Epithelial cell of proximal tubule (primary cell): ENCODE results near the gene RNF215. TPM values are rescaled to one million over a fixed set of nuclear protein-coding genes. Genes with fewer than 3 reads are reported as not detected.

ENCODE experiments used
- DNase-seq: peaks from one replicate; pipeline ENCODE4 v3.0.0-alpha.2; 2011; ENCODE audit warnings: low read depth
- H3K4me3 ChIP-seq: 2 replicates; pipeline ENCODE4 v1.5.1; 2011; ENCODE audit warnings: low read depth, mild to moderate bottlenecking, low read length
- total RNA-seq: library from RNA; depleted of rRNA; stranded (reverse); fragments of >200 nt; gene quantifications from 2 replicates; pipeline ENCODE4 v1.2.3, GENCODE V29; 2015
- TF ChIP-seq, protein P1 (sequence below): conservative IDR thresholded peaks from 2 replicates; pipeline ENCODE4 v1.5.1; 2012; ENCODE audit warnings: low read depth, mild to moderate bottlenecking, low read length

Gene RNF215
- total RNA-seq, 1 donor from 2014 or later: 28.0 TPM

DNA sequence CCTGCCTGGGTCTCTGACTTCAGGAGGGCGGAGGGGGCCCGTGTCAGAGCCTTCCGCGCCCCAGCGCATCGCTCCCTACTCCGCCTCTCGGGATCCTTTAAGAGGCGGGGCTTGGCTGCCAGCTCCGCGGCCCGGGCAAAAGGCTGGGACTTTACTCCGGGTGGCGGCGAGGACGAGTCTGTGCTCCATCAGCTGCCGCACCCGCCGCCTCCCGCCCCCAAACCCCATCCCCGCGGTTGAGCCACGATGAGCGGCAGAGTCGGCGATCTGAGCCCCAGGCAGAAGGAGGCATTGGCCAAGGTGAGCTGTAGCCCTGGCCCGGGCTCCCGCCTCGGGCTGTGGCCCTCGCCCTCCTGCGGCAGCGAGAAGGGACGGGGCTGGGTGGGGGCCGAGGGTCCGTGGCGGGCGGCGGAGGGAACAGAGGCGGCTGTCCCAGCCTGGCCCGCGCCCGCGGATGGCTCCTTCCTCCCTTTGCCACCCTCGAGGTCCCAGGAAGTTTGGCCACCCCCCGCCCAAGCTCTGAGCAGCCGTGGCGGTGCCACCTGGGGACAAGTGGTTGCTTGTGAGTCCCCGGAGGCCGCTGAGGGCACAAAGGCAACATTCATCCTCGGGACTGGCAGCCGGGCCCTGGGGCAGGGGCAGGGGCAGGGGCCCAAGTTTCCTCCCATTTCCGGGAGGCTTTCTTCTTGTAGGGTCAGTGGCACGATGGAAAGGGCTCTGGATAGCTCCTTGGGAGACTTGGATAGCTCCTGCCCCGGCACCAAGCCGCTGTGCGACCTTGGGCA is 9.9 kb upstream of the RNF215 start, which contains the start of gene SEC14L2:
TSS of gene SEC14L2 (plus strand) at position 148 of the 785 bp plus-strand sequence. CDS start at position 247, 99 bp downstream.
- H3K4me3 ChIP-seq: peak within 1 kb of the TSS; percentile 86
- DNase-seq: no peak
- TF ChIP-seq, protein P1, sequence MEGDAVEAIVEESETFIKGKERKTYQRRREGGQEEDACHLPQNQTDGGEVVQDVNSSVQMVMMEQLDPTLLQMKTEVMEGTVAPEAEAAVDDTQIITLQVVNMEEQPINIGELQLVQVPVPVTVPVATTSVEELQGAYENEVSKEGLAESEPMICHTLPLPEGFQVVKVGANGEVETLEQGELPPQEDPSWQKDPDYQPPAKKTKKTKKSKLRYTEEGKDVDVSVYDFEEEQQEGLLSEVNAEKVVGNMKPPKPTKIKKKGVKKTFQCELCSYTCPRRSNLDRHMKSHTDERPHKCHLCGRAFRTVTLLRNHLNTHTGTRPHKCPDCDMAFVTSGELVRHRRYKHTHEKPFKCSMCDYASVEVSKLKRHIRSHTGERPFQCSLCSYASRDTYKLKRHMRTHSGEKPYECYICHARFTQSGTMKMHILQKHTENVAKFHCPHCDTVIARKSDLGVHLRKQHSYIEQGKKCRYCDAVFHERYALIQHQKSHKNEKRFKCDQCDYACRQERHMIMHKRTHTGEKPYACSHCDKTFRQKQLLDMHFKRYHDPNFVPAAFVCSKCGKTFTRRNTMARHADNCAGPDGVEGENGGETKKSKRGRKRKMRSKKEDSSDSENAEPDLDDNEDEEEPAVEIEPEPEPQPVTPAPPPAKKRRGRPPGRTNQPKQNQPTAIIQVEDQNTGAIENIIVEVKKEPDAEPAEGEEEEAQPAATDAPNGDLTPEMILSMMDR: no peak

DNA sequence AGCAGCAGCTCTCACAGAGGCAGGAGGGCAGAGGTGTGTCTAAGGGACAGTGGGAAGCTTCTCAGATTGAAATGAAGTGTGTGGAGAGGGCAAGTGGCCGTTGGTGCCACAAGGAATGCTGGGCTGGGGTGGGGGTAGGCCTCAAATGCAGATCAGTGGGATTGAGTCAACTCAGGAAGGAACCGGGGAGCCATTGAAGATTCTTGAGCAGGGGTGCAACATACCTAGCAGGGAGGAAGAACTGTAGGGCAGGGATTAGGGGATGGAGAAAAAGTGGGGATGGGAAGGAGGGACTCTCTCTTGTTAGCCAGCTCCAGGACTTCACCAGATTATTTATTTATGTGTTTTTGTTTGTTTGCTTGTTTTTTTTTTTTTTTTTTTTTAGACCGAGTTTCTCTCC is 6.7 kb upstream of the RNF215 start:
- TF ChIP-seq, protein P1: no peak
- no peak overlapping the region for H3K4me3 ChIP-seq
- DNase-seq: no peak

DNA sequence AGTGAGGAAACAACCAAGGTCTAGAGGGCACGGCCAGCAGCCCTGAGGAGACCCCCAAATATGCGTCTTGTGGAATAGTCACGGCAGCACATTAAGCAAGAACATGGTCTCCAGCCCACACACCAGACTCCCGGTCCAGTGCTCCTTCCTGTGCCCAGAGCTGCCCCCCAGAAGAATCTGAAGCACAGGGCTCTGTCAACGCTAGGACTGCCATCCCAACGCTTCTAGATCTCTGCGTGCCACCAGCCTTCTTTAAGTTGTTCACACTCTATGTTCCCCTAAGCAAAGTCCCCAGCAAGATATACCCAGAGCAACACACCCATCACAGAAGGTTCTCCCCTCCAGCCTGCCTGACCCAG is 6.1 kb upstream of the RNF215 start:
- TF ChIP-seq, protein P1: no peak
- no peak for DNase-seq
- no peak overlapping the region for H3K4me3 ChIP-seq

DNA sequence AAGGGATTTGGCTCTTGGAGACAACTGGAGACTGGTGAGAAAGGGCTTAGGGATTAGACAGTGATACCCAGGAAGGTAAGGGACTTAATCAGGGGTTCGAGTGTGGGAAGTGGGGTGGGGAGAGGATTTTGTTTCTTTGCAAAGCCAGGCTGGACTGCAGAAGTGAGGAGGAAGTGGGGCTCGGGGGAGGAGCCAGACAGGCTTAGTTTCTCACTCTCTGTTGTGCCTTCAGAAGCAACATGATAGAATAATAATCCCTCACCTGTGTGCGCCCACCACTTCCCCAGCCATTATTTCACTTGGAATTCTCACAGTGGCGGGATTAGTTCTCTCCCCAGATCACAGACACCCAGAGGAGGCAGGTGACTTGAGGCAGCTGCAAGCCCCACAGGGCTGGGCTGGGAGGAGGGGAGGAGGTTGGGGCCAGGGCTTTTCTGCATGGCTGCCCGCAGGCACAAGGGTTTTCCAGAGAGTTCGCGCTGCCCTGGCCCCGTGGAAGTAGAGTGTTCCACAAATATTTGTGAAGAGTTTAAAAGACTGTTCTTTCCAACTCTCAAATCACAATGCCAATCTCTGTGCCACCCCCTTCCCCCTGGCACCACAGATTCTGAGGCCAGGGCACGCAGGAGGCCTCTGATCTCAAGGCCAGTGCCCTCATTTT is 5.6 kb upstream of the RNF215 start:
- DNase-seq: no peak
- no peak overlapping the region for H3K4me3 ChIP-seq
- TF ChIP-seq, protein P1: no peak

- TF ChIP-seq, protein P1: peak; percentile 90
- H3K4me3 ChIP-seq: no peak overlapping the region
- peak; percentile 23 for DNase-seq
Observed at GRCh38 chr22:30390974-30391691, 3.9 kb upstream of the RNF215 start.

DNA sequence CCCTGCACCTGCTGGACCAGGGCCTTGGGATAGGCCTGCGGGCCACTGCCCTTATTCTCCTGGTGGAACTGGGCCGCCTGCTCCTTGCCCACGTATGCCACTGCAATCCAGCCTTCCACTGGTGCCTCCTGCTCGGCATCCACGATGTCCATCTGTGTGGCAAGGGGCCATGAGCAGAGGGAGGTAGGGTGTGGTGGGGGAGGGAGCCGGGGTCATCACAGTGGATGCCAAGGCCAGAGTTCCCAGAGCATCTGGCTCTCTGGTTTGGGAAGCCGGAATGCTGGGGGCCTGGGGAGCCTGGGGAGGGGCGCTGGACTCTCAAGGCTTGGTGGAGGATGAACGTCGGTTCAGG is 627 bp downstream of the RNF215 start:
- TF ChIP-seq, protein P1: no peak
- no peak for DNase-seq
- H3K4me3 ChIP-seq: peak overlapping the region; percentile 85
